Uterus (tissue), 2 donors: ENCODE measurements around the gene EML5.

Experiments used
- CTCF ChIP-seq, 4 experiments: fragments of 200-600 bp in 2 of 4; fragments of 450-650 bp in 2 of 4; sonication (generic) in 2 of 4; IDR thresholded peaks; one replicate each; pipeline ENCODE4 v1.5.1; 2016 to 2019; ENCODE audit warnings: antibody characterized with exemption in 4 of 4, mild to moderate bottlenecking in 2 of 4, moderate library complexity in 1 of 4
- POLR2A ChIP-seq, 2 donors: fragments of 450-650 bp; IDR thresholded peaks; one replicate each; pipeline ENCODE4 v1.6.1; 2016; ENCODE audit warnings: antibody characterized with exemption in 2 of 2, mild to moderate bottlenecking in 1 of 2, moderate library complexity in 1 of 2

- TF ChIP-seq CTCF (IDR thresholded peaks at IDR 0.05) (no peak), POLR2A (IDR thresholded peaks at IDR 0.05) (no peak)
Measured at GRCh38 chr14:88698651-88699050, 94.1 kb downstream of the EML5 start.
